Measurements from ENCODE around the gene GDPD2. TPM values are rescaled to one million over a fixed set of nuclear protein-coding genes. Genes with fewer than 3 reads are reported as not detected.

The GDPD2 gene
- total RNA-seq, 1 donor from 2014 or later = not detected

DNA sequence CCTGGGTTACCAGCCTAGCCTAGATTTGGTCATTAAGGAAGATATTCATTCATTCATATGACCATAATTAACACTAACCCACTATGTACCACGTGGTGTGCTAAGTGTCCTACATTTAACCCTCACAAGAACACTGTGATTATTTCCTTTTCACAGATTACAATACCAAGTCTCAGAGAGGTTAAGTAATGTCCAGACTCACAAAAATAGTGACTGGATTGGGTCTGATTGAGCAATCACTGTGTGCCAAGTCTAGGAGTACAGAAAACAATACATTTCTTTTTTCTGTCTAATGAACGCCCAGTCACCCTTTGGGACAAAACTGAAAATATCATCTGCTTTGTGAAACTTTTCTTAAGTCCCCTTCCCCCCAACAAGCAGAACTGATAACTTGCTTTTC is 13.9 kb downstream of the GDPD2 start:
- no peak for ATAC-seq
- DNase-seq (ENCODE audit: low spot score) = no peak

DNA sequence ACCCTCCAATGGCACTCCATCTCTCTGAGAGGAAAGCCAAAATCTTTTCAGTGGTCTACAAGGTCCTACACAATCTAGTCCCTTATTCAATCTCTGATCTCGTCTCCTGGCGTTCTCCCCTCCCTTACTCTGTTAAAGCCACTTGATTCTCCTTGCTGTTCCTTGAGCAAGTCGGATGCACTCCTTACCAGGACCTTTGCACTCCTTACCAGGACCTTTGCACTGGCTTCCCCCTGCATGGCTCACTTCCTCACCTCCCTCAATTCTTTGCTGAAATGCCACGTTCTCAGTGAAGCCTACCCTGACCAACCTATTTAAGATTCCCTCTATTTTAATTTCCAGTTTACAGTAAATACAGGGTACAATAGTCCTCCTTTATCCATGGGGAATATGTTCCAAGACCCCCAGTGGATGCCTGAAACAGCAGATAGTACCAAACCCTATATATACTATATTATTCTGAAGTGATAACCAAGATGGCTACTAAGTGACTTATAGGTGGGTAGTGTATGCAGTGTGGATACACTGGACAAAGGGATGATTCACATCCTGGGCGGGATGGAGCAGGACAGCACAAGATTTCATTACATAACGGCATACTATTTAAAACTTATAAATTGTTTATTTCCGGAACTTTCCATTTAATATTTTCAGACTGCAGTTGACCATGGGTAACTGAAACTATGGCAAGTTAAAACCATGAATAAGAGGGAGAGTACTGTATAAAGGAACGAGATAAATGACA is 15.0 kb downstream of the GDPD2 start:
- ATAC-seq (no peak), DNase-seq (ENCODE audit: low spot score) (no peak)

GRCh38 chrX:70439016-70439415 is 15.9 kb downstream of the GDPD2 start:
- DNase-seq (ENCODE audit: low spot score) = no peak

DNA sequence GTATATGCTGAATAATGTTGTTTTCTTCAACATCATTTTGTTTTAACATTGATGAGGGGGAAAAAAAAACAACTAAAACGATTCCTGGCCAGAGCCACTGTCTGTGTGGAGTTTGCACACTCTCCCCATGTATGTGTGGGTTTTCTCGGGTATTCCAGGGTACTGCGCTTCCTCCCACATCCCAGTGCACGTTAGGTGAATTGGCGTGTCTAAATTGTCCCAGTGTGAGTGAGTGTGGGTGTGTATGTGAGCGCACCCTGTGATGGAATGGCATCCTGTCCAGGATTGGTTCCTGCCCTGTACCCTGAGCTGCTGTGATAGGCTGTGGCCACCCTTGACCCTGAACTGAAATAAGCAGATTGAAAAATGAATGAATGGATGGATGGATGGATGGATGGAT is 19.1 kb downstream of the GDPD2 start:
- no peak for DNase-seq (ENCODE audit: low spot score)
- no peak for ATAC-seq

More at GRCh38 chrX:70439016-70439415, 15.9 kb downstream of the GDPD2 start:
- ATAC-seq = no peak

- ATAC-seq (no peak), DNase-seq (ENCODE audit: low spot score) (no peak)
These were observed 21.3 kb downstream of the GDPD2 start, which contains the start of gene DLG3 for GRCh38 chrX:70444326-70444945. Gene DLG3 (plus strand): TSS chrX:70444835. CDS start chrX:70445202, 367 bp downstream.

- no peak for DNase-seq (ENCODE audit: low spot score)
- ATAC-seq = no peak
These were observed 22.0 kb downstream of the GDPD2 start for GRCh38 chrX:70444946-70445656.

DNA sequence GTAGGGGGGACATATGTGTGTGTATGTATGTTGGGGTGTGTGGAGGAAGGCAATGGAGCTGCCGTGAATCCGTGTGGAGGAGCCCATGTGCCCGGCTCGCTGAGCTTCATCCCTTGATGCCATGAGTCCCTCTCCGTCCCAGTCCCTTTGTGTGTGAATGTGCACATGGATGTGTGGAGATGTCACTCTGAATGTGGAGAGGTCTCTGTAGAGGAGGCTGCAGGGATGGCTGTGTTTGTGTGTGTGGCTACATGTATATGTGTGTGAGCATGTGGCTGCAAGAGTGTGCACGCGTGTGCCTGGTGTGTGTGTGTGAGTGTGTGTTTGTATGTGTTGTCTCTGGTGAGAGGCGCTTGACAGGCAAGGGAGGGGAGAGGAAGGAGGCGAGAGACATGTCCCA is 22.8 kb downstream of the GDPD2 start:
- DNase-seq (ENCODE audit: low spot score) (no peak), ATAC-seq (no peak)

GRCh38 chrX:70446380-70447350 is 23.6 kb downstream of the GDPD2 start:
- ATAC-seq (no peak), DNase-seq (ENCODE audit: low spot score) (no peak)

- DNase-seq (ENCODE audit: low spot score) = no peak
- ATAC-seq = no peak
These were observed 26.4 kb downstream of the GDPD2 start for GRCh38 chrX:70449457-70449966.

- ATAC-seq (peak; percentile 81), DNase-seq (ENCODE audit: low spot score) (no peak)
These were observed 29.1 kb downstream of the GDPD2 start for GRCh38 chrX:70452143-70452733.

- no peak for DNase-seq (ENCODE audit: low spot score)
- no peak for ATAC-seq
These were observed 30.0 kb downstream of the GDPD2 start for GRCh38 chrX:70453024-70453618.

DNA sequence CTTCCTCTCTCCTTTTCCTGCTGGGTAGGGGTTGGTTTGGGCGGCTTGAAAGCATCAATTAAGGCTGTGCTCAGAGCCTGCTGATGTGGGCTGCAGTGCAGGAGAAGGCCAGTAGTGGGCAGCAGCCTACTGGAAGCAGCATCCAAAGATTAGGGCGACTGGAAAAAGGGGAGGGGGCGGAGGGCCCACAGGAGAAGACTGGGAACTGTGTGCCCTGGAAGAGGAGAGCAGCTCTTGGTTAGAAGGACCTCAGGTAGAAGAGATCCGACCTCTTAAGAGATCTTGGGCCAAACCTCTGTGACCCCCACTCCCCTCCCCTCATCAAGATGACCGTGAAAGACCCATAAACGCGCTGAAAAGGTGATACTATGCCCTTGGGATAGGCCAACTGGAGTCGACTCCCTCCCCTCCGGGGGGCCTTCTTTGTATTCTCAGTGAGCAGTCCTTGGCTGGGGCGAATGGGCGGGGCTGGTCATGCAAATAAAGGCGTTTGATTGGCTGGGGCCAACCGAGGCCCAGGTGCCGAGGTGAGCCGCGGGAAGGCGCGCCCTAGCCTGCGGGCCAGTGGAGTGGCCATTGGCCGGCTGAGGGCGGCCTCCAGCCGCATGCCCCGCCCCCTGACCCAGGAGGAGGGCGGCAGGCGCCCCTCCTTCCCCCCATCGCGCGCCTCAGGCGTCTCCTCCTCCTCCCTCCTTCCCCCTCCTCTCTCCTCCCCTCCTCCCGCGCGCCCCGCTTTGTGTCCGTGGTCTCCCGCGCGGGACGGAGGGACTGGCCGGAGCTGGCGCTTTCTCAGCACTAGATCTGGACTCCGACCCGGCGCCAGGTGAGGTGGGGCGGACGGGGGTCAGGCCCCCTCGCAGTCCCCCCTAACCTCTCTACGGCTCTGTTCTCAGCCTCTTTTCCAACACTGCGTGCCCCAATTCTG is 31.6 kb downstream of the GDPD2 start:
- peak; percentile 66 for ATAC-seq
- peak; percentile 49 for DNase-seq (ENCODE audit: low spot score)

DNA sequence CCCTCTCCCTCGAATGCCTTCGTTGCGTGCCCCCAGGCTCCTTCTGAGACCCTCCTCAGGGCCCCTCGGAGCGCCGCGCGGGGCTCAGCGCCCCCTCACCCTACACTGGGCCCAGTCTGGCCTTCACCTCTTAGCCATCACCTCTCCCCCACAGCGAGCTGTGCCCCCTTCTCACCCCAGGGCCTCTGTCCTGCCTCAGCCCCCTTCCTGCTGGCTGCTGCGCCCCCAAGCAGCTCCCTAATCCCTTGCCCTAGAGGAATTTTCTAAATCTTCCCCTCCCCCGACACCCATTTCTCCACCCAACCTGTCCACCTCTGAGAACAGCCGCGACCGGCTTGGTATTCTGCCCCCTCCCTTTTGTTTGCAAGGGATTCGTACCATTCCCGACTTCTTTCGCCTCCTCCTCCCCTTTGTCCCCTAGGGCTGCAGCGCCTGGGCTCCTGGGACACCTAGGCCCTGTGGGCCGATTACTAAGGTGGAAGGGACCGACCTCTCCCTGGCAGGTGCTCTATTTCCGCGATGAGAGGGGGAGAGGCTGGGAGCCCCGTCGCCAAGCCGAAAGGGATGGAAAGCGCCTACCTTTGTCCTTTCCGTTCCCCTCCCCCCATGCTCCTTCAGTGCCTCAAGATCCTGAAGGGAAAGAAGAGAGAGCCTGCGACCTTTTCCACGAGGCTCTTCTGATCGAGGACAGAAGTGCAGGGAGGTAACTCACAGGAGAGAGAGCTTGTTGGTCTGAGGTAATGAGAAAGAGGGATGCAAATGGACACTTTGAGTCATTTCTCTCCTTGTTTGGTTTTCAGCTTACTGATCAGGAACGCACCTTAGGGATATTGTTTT is 32.5 kb downstream of the GDPD2 start:
- no peak for ATAC-seq
- no peak for DNase-seq (ENCODE audit: low spot score)

GRCh38 chrX:70456256-70456655 is 33.1 kb downstream of the GDPD2 start:
- ATAC-seq (no peak), DNase-seq (ENCODE audit: low spot score) (no peak)

- DNase-seq (ENCODE audit: low spot score) (no peak), ATAC-seq (no peak)
These were observed 37.9 kb downstream of the GDPD2 start for GRCh38 chrX:70461026-70461425.

DNA sequence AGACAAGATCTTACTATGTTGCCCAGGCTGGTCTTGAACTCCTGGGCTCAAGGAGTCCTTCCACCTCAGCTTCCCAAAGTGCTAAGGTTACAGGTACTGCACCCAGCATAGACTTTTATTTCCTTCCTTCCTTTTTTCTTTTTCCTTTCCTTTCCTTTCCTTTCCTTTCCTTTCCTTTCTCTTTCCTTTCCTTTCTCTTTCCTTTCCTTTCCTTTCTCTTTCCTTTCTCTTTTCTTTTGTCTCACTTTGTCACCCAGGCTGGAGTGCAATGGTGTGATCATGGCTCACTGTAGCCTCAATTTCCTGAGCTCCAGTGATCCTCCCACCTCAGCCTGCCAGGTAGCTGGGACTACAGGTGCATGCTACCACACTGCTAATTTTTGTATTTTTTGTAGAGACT is 40.9 kb downstream of the GDPD2 start:
- ATAC-seq = no peak

DNA sequence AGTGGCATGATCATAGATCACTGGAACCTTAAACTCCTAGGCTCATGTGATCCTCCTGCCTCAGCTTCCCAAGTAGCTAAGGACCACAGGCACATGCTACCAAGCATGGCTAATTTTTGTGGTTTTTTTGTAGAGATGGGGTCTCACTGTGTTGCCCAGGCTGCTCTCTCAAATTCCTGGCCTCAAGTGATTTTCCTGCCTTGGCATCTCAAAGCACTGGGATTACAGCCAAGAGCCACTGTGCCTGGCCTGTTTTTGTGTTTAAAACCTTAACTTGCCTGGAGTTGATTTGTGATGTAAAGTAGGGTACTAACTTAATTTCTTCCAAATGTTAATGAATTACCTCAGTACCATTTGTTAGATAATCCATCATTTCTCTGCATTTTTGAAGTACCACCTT is 43.9 kb downstream of the GDPD2 start:
- ATAC-seq = no peak
- DNase-seq (ENCODE audit: low spot score) = no peak

More for the DNA sequence above, 40.9 kb downstream of the GDPD2 start:
- DNase-seq (ENCODE audit: low spot score) = no peak

GRCh38 chrX:70468709-70469108 is 45.6 kb downstream of the GDPD2 start:
- DNase-seq (ENCODE audit: low spot score) (no peak), ATAC-seq (no peak)
